Pancreas (tissue), 10 donors: ENCODE measurements around the gene NEK4. TPM values are rescaled to one million over a fixed set of nuclear protein-coding genes. Genes with fewer than 3 reads are reported as not detected.

Experiments used
- ATAC-seq, 4 donors: fragments of 200-7000 bp; cut with Tn5 transposase; one replicate each; pipeline versions ENCODE4 v1.8.0 to v1.9.1; 2020; ENCODE audit warnings: mild to moderate bottlenecking in 4 of 4, moderate library complexity in 4 of 4
- DNase-seq, 6 donors: peaks; one replicate each; pipeline ENCODE4 v3.0.0-alpha.2; 2020
- FAIRE-seq: peaks from 2 replicates; lab custom pipeline; 2012; peaks lifted over from hg19 to GRCh38; lab: Jason Lieb, UNC
- H3K27ac ChIP-seq, 4 donors: fragments of 200-600 bp; sonication (generic); 1 replicate in 3 of 4; 2 replicates in 1 of 4; pipeline versions ENCODE4 v1.5.0 to v1.8.0; 2020
- H3K27me3 ChIP-seq, 4 donors: fragments of 200-600 bp; one replicate each; pipeline ENCODE4 v1.8.0; 2021
- H3K36me3 ChIP-seq, 3 donors: fragments of 200-600 bp; sonication (generic) in 1 of 3; one replicate each; pipeline versions ENCODE4 v1.5.0 to v1.8.0; 2020 to 2021
- H3K4me1 ChIP-seq, 3 donors: fragments of 200-600 bp; one replicate each; pipeline ENCODE4 v1.8.0; 2021
- H3K4me3 ChIP-seq, 4 donors: fragments of 200-600 bp; sonication (generic) in 2 of 4; one replicate each; pipeline versions ENCODE4 v1.5.0 to v1.8.0; 2020 to 2021
- H3K9me3 ChIP-seq, 4 donors: fragments of 200-600 bp; one replicate each; pipeline ENCODE4 v1.8.0; 2021
- CTCF ChIP-seq, 4 donors: fragments of 200-600 bp; sonication (generic) in 3 of 4; IDR thresholded peaks; one replicate each; pipeline versions ENCODE4 v1.5.0 to v1.8.0; 2021; ENCODE audit warnings: antibody characterized with exemption in 4 of 4
- WGBS, 2 donors: extraction: QIAGEN DNeasy Blood & Tissue Kit; methylation state at CpG; one replicate each; pipeline ENCODE4 v1.1.7; 2013; 5-methylcytosine and 5-hydroxymethylcytosine counted together
- intact Hi-C, 3 donors: fragments of 100-400 bp; cut with DNase I; formaldehyde crosslinking; loops; one replicate each; pipeline versions ENCODE4 v1.11.1 to v1.14.2; 2022
- polyA plus RNA-seq, 2 donors: library from polyadenylated mRNA; stranded (reverse); fragments of 200-250 nt; gene quantifications; one replicate each; pipeline ENCODE4 v1.2.3, GENCODE V29; 2013
- total RNA-seq, 6 donors: library from RNA; stranded (reverse); fragmentation: NEBNext Ultra II Directional in 4 of 6; extraction: Animal tissue kit (Norgen Biotek cat#: 25700) in 4 of 6; gene quantifications; one replicate each; pipeline versions ENCODE4 v1.2.1 to v1.2.4, GENCODE V29; 2021 to 2023
- donor health status: healthy with polysubstance abuse.
- donor health status: DM: no; HTN: no; CAD: no; lungs with moderate emphysema.
- donor health status: DM: no; HTN: no; CAD: no.
- donor health status: control.
- donor health status: control.
- donor health status: Bipolar disorder and iron deficiency.
- donor health status: DM: yes; HTN: yes; CAD: no.
- donor health status: DM: no; HTN: no; CAD: no.
- donor health status: DM: no; HTN: no; CAD: no.
- donor health status: DM: yes; HTN: yes; CAD: no.

Gene NEK4
- total and polyA plus RNA-seq, 8 donors, result 4.0 to 22.0 (median 14.8) TPM

- peak in 3 of 6 donors; percentile 31 to 69 (median 35) for DNase-seq
- no peak for FAIRE-seq
- H3K27ac ChIP-seq, result no peak overlapping the region
- peak; percentile 28 to 96 (median 34) for ATAC-seq
- H3K36me3 ChIP-seq, result no peaks in the 10 kb centered on the region
- H3K4me1 ChIP-seq, result no peaks in the 10 kb centered on the region
- no peaks in the 10 kb centered on the region for H3K9me3 ChIP-seq
- intact Hi-C loops, result no loop called here
- H3K27me3 ChIP-seq, result no peaks in the 10 kb centered on the region
- no peak for TF ChIP-seq CTCF (IDR thresholded peaks at IDR 0.05)
- WGBS, 2 donors, result 64 to 69% methylated on average over 35 to 39 of the region's 39 CpGs
- no peak overlapping the region for H3K4me3 ChIP-seq
Observed at GRCh38 chr3:52714335-52715302, 56.1 kb downstream of the NEK4 start.

GRCh38 chr3:52712291-52713212 lies 58.2 kb downstream of the NEK4 start:
- Histone ChIP-seq H3K4me3 (no peak overlapping the region), H3K27ac (no peak overlapping the region), H3K9me3 (no peaks in the 10 kb centered on the region), H3K36me3 (peaks cover 0 to 16% (median 0%) of the 10 kb centered on the region in 3 donors), H3K27me3 (no peaks in the 10 kb centered on the region), H3K4me1 (peaks cover 6 to 8% (median 6%) of the 10 kb centered on the region in 3 donors)
- intact Hi-C loops, result no loop called here
- DNase-seq, result no peak
- WGBS, 2 donors, result 91 to 94% methylated on average over 17 of the region's 17 CpGs
- TF ChIP-seq CTCF (IDR thresholded peaks at IDR 0.05), result no peak
- FAIRE-seq, result no peak
- ATAC-seq, result no peak

GRCh38 chr3:52710512-52710911 lies 60.2 kb downstream of the NEK4 start:
- FAIRE-seq, result no peak
- no peak for ATAC-seq
- Histone ChIP-seq H3K4me1 (peaks cover 11 to 15% (median 14%) of the 10 kb centered on the region in 3 donors), H3K27ac (no peak overlapping the region), H3K36me3 (peaks cover 0 to 16% (median 0%) of the 10 kb centered on the region in 3 donors), H3K4me3 (no peak overlapping the region), H3K9me3 (no peaks in the 10 kb centered on the region), H3K27me3 (no peaks in the 10 kb centered on the region)
- 74 to 83% methylated on average over 2 of the region's 2 CpGs for WGBS, 2 donors
- intact Hi-C loops, result no loop called here
- no peak for TF ChIP-seq CTCF (IDR thresholded peaks at IDR 0.05)
- no peak for DNase-seq

- FAIRE-seq (no peak), DNase-seq (no peak), ATAC-seq (no peak)
- TF ChIP-seq CTCF (IDR thresholded peaks at IDR 0.05), result no peak
- Histone ChIP-seq H3K4me1 (peaks cover 11 to 23% (median 15%) of the 10 kb centered on the region in 3 donors), H3K27ac (no peak overlapping the region), H3K9me3 (no peaks in the 10 kb centered on the region), H3K4me3 (peak overlapping the region in 3 of 4 donors; percentile 67 to 98 (median 98)), H3K36me3 (peaks cover 0 to 16% (median 0%) of the 10 kb centered on the region in 3 donors), H3K27me3 (no peaks in the 10 kb centered on the region)
- WGBS, 2 donors, result 79 to 88% methylated on average over 4 of the region's 4 CpGs
- intact Hi-C loops, result no loop called here
Observed at GRCh38 chr3:52707585-52707984, 63.2 kb downstream of the NEK4 start.
